ENCODE measurements around the gene TNNI3K. TPM values are rescaled to one million over a fixed set of nuclear protein-coding genes. Genes with fewer than 3 reads are reported as not detected.

TNNI3K gene
- total and polyA plus RNA-seq, 2 of the 8 experiments (the other 6 are each of a cell fraction or from before 2014, with no cell fraction given), result 0.41 to 0.48 TPM

Other genes with a start within 250 kb of the TNNI3K start
- 0.19 and 0.65 TPM in 2 replicates for gene LRRIQ3, start 37.2 kb upstream of the TNNI3K start, total RNA-seq (2021; fragmentation: NEBNext Ultra II Directional; extraction: Animal tissue kit (Norgen Biotek cat#: 25700))
- gene LRRIQ3, start 37.2 kb upstream of the TNNI3K start, polyA plus RNA-seq (2011; rRNA removed), result 0.08 and 0.09 TPM in 2 replicates
- 3.8 and 4.1 TPM in 2 replicates for gene FPGT, start 37.1 kb upstream of the TNNI3K start, total RNA-seq (2021; fragmentation: NEBNext Ultra II Directional; extraction: Animal tissue kit (Norgen Biotek cat#: 25700))
- 0.80 and 1.3 TPM in 2 replicates for gene FPGT, start 37.1 kb upstream of the TNNI3K start, polyA plus RNA-seq (2011; rRNA removed)

All from H1 (cell line).